ENCODE measurements around the gene PLPPR1. TPM values are rescaled to one million over a fixed set of nuclear protein-coding genes. Genes with fewer than 3 reads are reported as not detected.

PLPPR1 gene
- total RNA-seq, 1 experiment from 2014 or later, result not detected

DNA sequence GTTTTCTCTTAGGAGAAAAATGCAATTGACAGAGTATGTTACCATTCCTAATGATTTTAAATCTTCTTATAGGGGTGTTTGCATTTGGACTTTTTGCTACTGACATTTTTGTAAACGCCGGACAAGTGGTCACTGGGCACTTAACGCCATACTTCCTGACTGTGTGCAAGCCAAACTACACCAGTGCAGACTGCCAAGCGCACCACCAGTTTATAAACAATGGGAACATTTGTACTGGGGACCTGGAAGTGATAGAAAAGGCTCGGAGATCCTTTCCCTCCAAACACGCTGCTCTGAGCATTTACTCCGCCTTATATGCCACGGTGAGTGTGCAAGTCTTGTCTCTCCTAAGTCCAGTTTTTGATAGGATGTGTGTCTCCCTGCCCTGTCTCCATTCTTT is 280.6 kb downstream of the PLPPR1 start:
- Histone ChIP-seq H3K79me2 (ENCODE audit: insufficient read depth, low read length) (no peaks in the 10 kb centered on the region), H3K9ac (ENCODE audit: low read length) (no peak overlapping the region), H2AFZ (ENCODE audit: low read depth, low read length, poor library complexity, severe bottlenecking) (no peak overlapping the region), H3K36me3 (ENCODE audit: control insufficient read depth in 1 of 2, insufficient read depth in 2 of 2, low read length in 2 of 2) (no peaks in the 10 kb centered on the region), H3K4me2 (ENCODE audit: low read length) (no peak overlapping the region), H3K9me3 (ENCODE audit: control insufficient read depth in 1 of 2, insufficient read depth in 1 of 2, low read depth in 1 of 2, low read length in 2 of 2) (no peaks in the 10 kb centered on the region), H3K27me3 (ENCODE audit: insufficient read depth, low read length) (peaks cover 55% of the 10 kb centered on the region), H3K4me3 (replicated peaks in 1 of 2; ENCODE audit: low read depth in 1 of 2, low read length in 2 of 2) (no peak overlapping the region), H3K4me1 (ENCODE audit: control insufficient read depth in 1 of 2, insufficient read depth in 2 of 2, low read length in 2 of 2) (no peaks in the 10 kb centered on the region), H3K9me2 (ENCODE audit: insufficient read depth) (no peaks in the 10 kb centered on the region), H4K20me1 (ENCODE audit: insufficient read depth) (no peaks in the 10 kb centered on the region), H3K27ac (ENCODE audit: low read depth, low read length) (no peak overlapping the region)
- intact Hi-C loops (cut with micrococcal nuclease), result no loop called here
- POLR2A ChIA-PET, result no interaction called here
- RAD21 ChIA-PET (ENCODE audit: low non-redundant PET in 1 of 2, low total read pairs in 2 of 2, uncharacterized antibody in 2 of 2, unreplicated experiment in 2 of 2), result no interaction called here
- no TSS peak for BruUV-seq (replicated peaks)
- TF ChIP-seq EZH2phosphoT487 (IDR thresholded peaks at IDR 0.05; ENCODE audit: borderline replicate concordance), result no peak
- no peak for TF ChIP-seq EZH2 (IDR thresholded peaks at IDR 0.05)
- no peak for TF ChIP-seq ZNF274 (IDR thresholded peaks at IDR 0.05; ENCODE audit: low read depth, low read length)
- no peak for TF ChIP-seq ELF1 (IDR thresholded peaks at IDR 0.05; ENCODE audit: borderline replicate concordance, low read depth)
- no peak for TF ChIP-seq CEBPB (IDR thresholded peaks at IDR 0.05; ENCODE audit: low read depth)
- TF ChIP-seq POLR2AphosphoS5 (IDR thresholded peaks at IDR 0.05; ENCODE audit: low read depth, low read length), result no peak
- no peak for TF ChIP-seq FOSL1 (IDR thresholded peaks at IDR 0.05; ENCODE audit: low read depth)
- no peak for TF ChIP-seq CBX3 (IDR thresholded peaks at IDR 0.05; ENCODE audit: low read depth)
- TF ChIP-seq JUND (IDR thresholded peaks at IDR 0.05), result no peak
- no peak for TF ChIP-seq MAX (IDR thresholded peaks at IDR 0.05)
- TF ChIP-seq RAD21 (IDR thresholded peaks at IDR 0.05; ENCODE audit: low read depth), result no peak
- TF ChIP-seq EGR1 (IDR thresholded peaks at IDR 0.05; ENCODE audit: low read depth), result no peak
- no peak for TF ChIP-seq SRF (IDR thresholded peaks at IDR 0.05; ENCODE audit: low read depth)
- no peak for TF ChIP-seq YY1 (IDR thresholded peaks at IDR 0.05; ENCODE audit: extremely low read depth, insufficient replicate concordance, low read depth, low read length)
- no peak for TF ChIP-seq TCF7L2 (IDR thresholded peaks at IDR 0.05; ENCODE audit: borderline replicate concordance, extremely low read depth, insufficient read depth, insufficient read length)
- TF ChIP-seq SP1 (IDR thresholded peaks at IDR 0.05; ENCODE audit: low read depth), result no peak
- no peak for TF ChIP-seq ATF3 (IDR thresholded peaks at IDR 0.05)
- no peak for TF ChIP-seq POLR2A (IDR thresholded peaks at IDR 0.05; ENCODE audit: borderline replicate concordance, extremely low read depth, insufficient read depth, insufficient read length)
- no peak for TF ChIP-seq ZFX (IDR thresholded peaks at IDR 0.05)
- TF ChIP-seq SIN3A (IDR thresholded peaks at IDR 0.05; ENCODE audit: low read depth), result no peak
- CTCF ChIA-PET, result interaction anchor here (1.0 kb wide), 1 partner anchor 190 kb away, joined by 3 read pairs; no protein-coding TSS in a partner anchor
- no peak for DNase-seq (ENCODE audit: low read depth, low spot score)
- ATAC-seq, result no peak
